Upper lobe of left lung (tissue), 4 donors: ENCODE measurements around the gene SUSD5.
"Not testable (repeated sequence)": the region's sequence is repeated elsewhere in the genome, so short reads cannot be mapped to it uniquely, and the experiment has no call there.

Source experiments
- EP300 ChIP-seq, 4 donors: sonication (generic); formaldehyde crosslinking; IDR thresholded peaks; one replicate each; pipeline ENCODE4 v1.5.1; 2017; ENCODE audit warnings: antibody characterized with exemption in 4 of 4, control low read depth in 2 of 4
- POLR2A ChIP-seq, 4 donors: fragments of 450-650 bp; IDR thresholded peaks; one replicate each; pipeline ENCODE4 v1.5.1; 2016 to 2017; ENCODE audit warnings: antibody characterized with exemption in 4 of 4, mild to moderate bottlenecking in 2 of 4
- TF ChIP-seq, protein P1 (sequence below), 6 experiments: fragments of 450-650 bp in 4 of 6; fragments of 200-600 bp in 2 of 6; sonication (generic) in 2 of 6; IDR thresholded peaks; one replicate each; pipeline ENCODE4 v1.5.1; 2016 to 2019; ENCODE audit warnings: antibody characterized with exemption in 6 of 6

DNA sequence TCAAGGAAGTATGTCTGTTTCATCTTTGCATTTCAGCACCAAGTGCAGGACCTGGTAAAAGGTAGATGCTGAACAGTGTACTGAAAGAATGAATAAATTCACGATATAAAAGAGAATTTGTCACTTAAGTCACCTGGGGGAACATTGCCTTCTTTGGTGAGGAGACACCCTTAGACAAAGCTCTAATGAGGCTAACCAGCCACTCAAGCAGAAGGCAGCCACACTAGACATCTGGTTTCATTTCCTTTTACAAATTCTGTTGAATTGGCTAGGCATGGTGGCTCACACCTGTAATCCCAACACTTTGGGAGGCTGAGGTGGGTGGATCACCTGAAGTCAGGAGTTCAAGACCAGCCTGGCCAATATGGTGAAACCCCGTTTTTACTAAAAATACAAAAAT, 111.8 kb downstream of the SUSD5 start:
- TF ChIP-seq, protein P1, sequence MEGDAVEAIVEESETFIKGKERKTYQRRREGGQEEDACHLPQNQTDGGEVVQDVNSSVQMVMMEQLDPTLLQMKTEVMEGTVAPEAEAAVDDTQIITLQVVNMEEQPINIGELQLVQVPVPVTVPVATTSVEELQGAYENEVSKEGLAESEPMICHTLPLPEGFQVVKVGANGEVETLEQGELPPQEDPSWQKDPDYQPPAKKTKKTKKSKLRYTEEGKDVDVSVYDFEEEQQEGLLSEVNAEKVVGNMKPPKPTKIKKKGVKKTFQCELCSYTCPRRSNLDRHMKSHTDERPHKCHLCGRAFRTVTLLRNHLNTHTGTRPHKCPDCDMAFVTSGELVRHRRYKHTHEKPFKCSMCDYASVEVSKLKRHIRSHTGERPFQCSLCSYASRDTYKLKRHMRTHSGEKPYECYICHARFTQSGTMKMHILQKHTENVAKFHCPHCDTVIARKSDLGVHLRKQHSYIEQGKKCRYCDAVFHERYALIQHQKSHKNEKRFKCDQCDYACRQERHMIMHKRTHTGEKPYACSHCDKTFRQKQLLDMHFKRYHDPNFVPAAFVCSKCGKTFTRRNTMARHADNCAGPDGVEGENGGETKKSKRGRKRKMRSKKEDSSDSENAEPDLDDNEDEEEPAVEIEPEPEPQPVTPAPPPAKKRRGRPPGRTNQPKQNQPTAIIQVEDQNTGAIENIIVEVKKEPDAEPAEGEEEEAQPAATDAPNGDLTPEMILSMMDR (IDR thresholded peaks at IDR 0.05), result not testable (repeated sequence)
- TF ChIP-seq POLR2A, EP300 (IDR thresholded peaks at IDR 0.05): not testable (repeated sequence)
